NCI-H1092 (cell line): ENCODE measurements around the gene LMNTD2.

Experiments
- DNase-seq: peaks from one replicate; lab custom pipeline; 2025; lab: John Stamatoyannopoulos, UW

Gene LMNTD2

GRCh38 chr11:567011-567628 is 6.6 kb upstream of the LMNTD2 start:
- DNase-seq, result no peak

- no peak for DNase-seq
These were observed 5.5 kb upstream of the LMNTD2 start for GRCh38 chr11:565921-566509.

GRCh38 chr11:563812-564578 is 3.5 kb upstream of the LMNTD2 start:
- no peak for DNase-seq

GRCh38 chr11:563066-563811 is 2.7 kb upstream of the LMNTD2 start:
- DNase-seq, result no peak

GRCh38 chr11:562046-562645 is 1.6 kb upstream of the LMNTD2 start:
- DNase-seq, result no peak

- DNase-seq, result no peak
These were observed 838 bp upstream of the LMNTD2 start for GRCh38 chr11:561148-562003.

- DNase-seq, result no peak
These were observed 730 bp downstream of the LMNTD2 start for GRCh38 chr11:559712-560304.

- DNase-seq, result no peak
These were observed 1.4 kb downstream of the LMNTD2 start for GRCh38 chr11:559020-559620.

GRCh38 chr11:558503-558902 is 2.0 kb downstream of the LMNTD2 start:
- DNase-seq, result no peak

GRCh38 chr11:557328-558132 is 3.0 kb downstream of the LMNTD2 start:
- DNase-seq, result no peak

- no peak for DNase-seq
These were observed 3.8 kb downstream of the LMNTD2 start for GRCh38 chr11:556662-557256.

- no peak for DNase-seq
These were observed 4.5 kb downstream of the LMNTD2 start for GRCh38 chr11:555780-556661.

- no peak for DNase-seq
These were observed 5.2 kb downstream of the LMNTD2 start for GRCh38 chr11:555227-555779.

- peak; percentile 68 for DNase-seq
These were observed 5.9 kb downstream of the LMNTD2 start for GRCh38 chr11:554428-555226.

GRCh38 chr11:553988-554340 is 6.6 kb downstream of the LMNTD2 start:
- no peak for DNase-seq

- no peak for DNase-seq
These were observed 7.2 kb downstream of the LMNTD2 start for GRCh38 chr11:553083-553987.
